ENCODE data around the gene CST4.

DNA sequence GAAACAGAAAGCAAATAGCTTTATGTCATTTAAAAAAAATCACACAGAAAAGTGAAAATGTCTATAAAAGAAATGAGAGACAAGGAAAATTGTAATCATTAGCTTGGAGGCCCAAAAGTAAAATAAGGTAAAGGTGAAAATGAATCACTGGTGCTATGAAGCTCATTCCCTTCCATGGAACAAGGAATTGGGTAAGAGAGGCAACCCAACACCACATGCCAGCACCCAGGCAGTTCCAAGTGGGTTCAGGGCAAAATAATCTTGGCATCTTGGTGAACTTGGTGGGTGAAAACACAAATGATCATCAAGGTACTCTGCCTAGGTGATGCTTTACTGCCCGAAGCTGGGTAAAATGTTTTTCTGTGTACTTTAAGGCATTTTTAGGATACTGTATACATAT lies 16.7 kb downstream of the CST4 start:
- no peak for TF ChIP-seq CTCF (IDR thresholded peaks at IDR 0.05)
- no peak for TF ChIP-seq EZH2 (IDR thresholded peaks at IDR 0.05; ENCODE audit: borderline replicate concordance, insufficient read depth, low read depth, low read length, poor library complexity, severe bottlenecking)
